Measurements from ENCODE around the gene TUBB4A.

- TF ChIP-seq POLR2A (IDR thresholded peaks at IDR 0.05; ENCODE audit: low read depth, low read length) (no peak), TAF1 (IDR thresholded peaks at IDR 0.05; ENCODE audit: low read depth, low read length) (no peak), POLR2AphosphoS5 (IDR thresholded peaks at IDR 0.05; ENCODE audit: low read depth, low read length) (no peak)
These were observed 34.7 kb downstream of the TUBB4A start for GRCh38 chr19:6467384-6467783.

All from GM12891 (cell line).